ENCODE data around the gene LMCD1.
A peak's percentile ranks its signal among the peaks of the same experiment; 100 is the strongest.

- peak in 1 of 2 experiments; percentile 33; a peak in 1 of 4 replicates for TF ChIP-seq EP300 (IDR thresholded peaks at IDR 0.05; ENCODE audit: borderline replicate concordance in 1 of 2, low read depth in 1 of 2, low read length in 1 of 2)
- no peak for TF ChIP-seq USF1 (IDR thresholded peaks at IDR 0.05; ENCODE audit: borderline replicate concordance, low read depth)
- peak; percentile 45; the same call in 1 of the 2 replicates for TF ChIP-seq MXI1 (IDR thresholded peaks at IDR 0.05; ENCODE audit: low read depth, low read length)
- TF ChIP-seq POLR2AphosphoS5 (IDR thresholded peaks at IDR 0.05; ENCODE audit: low read depth, low read length): peak; percentile 44
- TF ChIP-seq CTCF (IDR thresholded peaks at IDR 0.05): peak; percentile 28
- TF ChIP-seq GABPA (IDR thresholded peaks at IDR 0.05; ENCODE audit: low read depth): no peak
- TF ChIP-seq TAF1 (IDR thresholded peaks at IDR 0.05; ENCODE audit: borderline replicate concordance, low read depth, low read length): no peak
These were observed at the start of gene LMCD1 for GRCh38 chr3:8501371-8502131.
